Measurements from ENCODE around the gene PC.

DNA sequence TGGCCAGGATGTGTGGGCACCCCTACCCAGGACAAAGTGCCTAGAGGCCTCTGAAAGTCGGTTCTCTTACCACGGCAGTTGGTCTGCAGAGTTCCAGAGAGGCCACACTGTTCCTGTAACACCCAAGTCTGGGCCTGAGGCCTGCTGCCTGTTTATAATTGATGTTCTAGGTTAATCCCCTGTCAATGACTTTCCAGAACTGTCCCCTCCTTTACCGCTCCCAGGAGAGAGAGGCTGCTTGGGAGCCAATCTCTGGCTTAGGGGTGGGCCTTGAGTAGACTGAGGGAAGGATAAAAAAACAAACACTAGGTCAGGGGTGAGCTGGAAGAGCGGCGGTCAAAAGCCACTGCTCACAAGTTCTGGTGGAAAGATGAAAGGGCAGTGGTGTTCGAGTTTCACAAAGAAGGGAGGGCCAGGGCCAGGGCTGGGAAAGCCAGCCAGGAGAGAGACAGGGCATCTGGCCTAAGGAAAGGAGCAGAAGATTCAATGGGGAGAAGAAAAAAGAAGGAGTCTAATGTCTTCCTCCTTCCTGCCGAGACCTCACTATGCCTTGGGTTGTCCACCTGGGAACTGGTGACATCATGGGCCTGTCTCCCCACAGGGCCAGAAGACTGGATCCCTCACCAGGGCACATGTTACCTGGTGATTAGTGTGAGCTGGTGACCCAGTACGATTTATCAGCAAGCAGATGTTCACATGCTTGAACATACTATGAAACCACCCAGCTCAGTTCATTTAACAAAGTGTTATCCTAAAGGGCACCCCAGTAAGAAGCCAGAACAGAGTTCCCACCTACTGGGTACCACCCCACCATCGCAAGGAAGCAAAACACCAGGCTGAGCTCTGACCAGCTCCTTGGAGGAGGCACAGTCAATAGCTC, 50.2 kb downstream of the PC start:
- TF ChIP-seq, protein P1, sequence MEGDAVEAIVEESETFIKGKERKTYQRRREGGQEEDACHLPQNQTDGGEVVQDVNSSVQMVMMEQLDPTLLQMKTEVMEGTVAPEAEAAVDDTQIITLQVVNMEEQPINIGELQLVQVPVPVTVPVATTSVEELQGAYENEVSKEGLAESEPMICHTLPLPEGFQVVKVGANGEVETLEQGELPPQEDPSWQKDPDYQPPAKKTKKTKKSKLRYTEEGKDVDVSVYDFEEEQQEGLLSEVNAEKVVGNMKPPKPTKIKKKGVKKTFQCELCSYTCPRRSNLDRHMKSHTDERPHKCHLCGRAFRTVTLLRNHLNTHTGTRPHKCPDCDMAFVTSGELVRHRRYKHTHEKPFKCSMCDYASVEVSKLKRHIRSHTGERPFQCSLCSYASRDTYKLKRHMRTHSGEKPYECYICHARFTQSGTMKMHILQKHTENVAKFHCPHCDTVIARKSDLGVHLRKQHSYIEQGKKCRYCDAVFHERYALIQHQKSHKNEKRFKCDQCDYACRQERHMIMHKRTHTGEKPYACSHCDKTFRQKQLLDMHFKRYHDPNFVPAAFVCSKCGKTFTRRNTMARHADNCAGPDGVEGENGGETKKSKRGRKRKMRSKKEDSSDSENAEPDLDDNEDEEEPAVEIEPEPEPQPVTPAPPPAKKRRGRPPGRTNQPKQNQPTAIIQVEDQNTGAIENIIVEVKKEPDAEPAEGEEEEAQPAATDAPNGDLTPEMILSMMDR (IDR thresholded peaks at IDR 0.05): no peak
- TF ChIP-seq POLR2A (IDR thresholded peaks at IDR 0.05): no peak

Data from body of pancreas (tissue), 4 donors.